NCI-H345 treated with DMSO at 0.1 percent for 48 hours (cell line): ENCODE measurements around the gene TTC21B.
A peak's percentile ranks its signal among the peaks of the same experiment; 100 is the strongest.
"Not testable (repeated sequence)": the region's sequence is repeated elsewhere in the genome, so short reads cannot be mapped to it uniquely, and the experiment has no call there.

Experiments
- DNase-seq: peaks from one replicate; lab custom pipeline; 2025; ENCODE audit not compliant: unreplicated experiment; lab: John Stamatoyannopoulos, UW

Gene TTC21B

GRCh38 chr2:165953655-165954606, at the start of gene TTC21B:
TTC21B (minus strand) TSS chr2:165953776; CDS start chr2:165953705, 71 bp downstream.
- peak; percentile 97 for DNase-seq

GRCh38 chr2:166000401-166000800, 46.8 kb upstream of the TTC21B start:
- DNase-seq = no peak

GRCh38 chr2:165990846-165991245, 37.3 kb upstream of the TTC21B start:
- no peak for DNase-seq

DNA sequence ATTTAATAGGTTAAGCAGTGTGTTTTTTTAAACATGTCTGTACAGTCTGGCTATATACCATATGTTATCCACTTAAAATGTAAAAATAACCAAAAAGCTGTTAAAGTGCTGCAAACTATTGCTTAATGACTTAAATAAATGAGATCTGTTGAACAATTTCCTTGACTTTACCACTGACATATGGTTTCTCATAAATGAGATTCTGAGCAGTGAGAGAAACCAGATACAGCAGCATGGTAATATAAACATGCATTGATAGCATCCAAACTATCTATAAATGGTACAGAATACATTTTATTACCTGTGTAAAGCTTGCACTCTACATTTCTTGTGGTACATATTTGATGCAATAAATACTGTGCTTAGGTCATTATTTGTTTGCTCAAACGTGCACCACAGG, 36.3 kb upstream of the TTC21B start:
- no peak for DNase-seq

GRCh38 chr2:165985120-165985519, 31.5 kb upstream of the TTC21B start:
- DNase-seq = no peak

DNA sequence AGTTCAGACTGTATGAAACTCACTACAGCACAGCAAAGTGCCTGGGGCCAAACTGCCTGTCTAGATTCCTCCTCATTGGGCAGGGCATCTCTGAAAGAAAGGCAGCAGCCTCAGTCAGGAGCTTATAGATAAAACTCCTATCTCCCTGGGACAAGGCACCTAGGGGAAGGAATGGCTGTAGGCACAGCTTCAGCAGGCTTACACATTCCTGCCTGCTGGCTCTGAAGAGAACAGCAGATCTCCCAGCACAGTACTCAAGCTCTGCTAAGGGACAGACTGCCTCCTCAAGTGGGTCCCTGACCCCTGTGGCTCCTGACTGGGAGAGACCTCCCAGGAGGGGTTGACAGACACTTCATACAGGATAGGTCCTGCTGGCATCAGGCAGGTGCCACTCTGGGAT, 18.6 kb upstream of the TTC21B start:
- DNase-seq = not testable (repeated sequence)

DNA sequence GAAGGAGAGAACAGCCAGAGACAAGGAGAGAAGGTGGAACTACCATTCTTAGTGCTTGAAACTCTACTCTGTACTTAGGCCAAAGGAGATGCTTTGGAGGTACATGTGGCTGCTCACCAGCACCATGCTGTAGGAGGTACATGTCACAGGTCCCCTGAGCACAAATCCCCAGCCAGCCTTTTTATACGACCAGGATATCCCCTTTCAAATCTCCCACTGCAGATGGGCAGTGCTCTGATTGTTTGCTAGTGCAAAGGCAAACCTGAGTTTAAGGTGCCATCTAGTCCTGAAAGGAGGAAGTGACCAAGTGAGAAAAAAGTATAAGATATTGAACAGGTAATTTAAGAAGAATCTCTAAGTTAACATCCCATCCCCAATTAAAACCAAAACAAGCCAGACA, 17.1 kb upstream of the TTC21B start:
- no peak for DNase-seq

DNA sequence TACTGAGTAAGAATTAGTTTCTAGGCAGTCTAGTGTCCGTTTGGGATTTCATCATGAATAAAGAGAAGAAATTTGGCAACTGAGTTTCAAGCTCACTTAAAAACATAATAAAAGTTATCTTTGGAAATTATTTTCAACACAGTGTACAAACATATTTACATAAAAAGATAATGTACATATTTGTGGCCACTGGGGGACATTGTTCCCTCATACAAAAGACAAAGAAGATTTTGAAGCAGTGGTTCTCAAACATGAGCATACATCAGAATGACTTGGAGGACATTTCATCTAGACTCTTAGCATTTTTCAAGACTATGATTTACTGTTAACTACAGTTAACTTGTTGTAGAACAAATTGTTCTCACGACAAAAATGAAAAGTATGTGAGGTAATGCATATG, 15.7 kb upstream of the TTC21B start:
- DNase-seq = no peak

- DNase-seq = no peak
Observed at GRCh38 chr2:165967746-165968145, 14.2 kb upstream of the TTC21B start.

DNA sequence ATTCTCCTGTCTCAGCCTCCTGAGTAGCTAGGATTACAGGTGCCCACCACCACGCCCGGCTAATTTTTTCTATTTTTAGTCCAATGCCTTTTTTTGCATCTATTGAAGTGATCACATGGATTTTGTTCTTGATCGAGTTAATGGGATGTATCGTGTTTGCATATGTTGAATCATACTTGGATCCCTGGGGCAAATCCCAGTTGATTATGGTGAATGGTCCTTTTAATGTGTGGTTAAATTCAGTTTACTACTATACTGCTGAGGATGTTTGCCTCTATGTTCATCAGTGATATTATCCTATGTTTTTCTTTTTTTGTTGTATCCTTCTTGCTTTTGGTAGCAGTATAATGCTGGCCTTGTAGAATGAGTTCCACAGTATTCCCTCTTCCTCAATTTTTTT, 8.2 kb upstream of the TTC21B start:
- no peak for DNase-seq

DNA sequence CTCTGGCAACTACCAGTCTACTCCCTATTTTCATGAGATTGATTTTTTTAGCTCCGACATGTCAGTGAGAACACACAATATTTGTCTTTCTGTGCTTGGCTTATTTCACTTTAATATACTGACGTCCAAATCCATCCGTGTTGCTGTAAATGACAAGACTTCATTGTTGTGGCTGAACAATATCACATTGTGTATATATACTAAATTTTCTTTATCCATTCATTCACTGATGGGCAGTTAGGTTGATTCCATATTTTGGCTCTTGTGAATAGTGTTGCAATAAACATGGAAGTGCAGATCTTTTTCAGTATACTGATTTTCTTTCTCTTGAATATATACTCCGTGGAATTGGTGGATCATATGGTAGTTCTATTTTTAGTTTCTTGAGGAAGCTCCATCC, 5.8 kb upstream of the TTC21B start:
- DNase-seq = no peak

GRCh38 chr2:165958313-165958960, 4.9 kb upstream of the TTC21B start:
- no peak for DNase-seq

- no peak for DNase-seq
Observed at GRCh38 chr2:165957030-165957675, 3.6 kb upstream of the TTC21B start.

DNA sequence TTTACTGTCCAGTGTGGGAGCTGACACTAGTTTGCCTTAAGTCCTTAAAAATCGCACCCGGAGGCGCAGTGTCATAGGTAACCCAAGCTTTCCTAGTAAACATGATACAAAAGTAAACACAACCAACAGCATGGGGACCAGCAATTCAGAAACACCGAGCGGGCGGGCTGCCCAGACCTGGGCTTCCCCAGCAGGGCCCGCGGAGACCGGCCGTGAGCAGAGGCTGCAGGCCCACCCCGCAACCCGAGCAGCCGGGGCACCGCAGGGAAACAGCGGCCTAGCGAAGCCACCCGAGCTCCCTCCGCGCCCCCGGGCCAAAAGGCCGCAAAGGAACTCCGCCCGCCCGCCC, 296 bp downstream of the TTC21B start:
- DNase-seq = peak; percentile 43

GRCh38 chr2:165952741-165953211, 800 bp downstream of the TTC21B start:
- DNase-seq = peak; percentile 16

GRCh38 chr2:165952085-165952484, 1.5 kb downstream of the TTC21B start:
- no peak for DNase-seq

GRCh38 chr2:165950438-165950837, 3.1 kb downstream of the TTC21B start:
- DNase-seq = no peak

DNA sequence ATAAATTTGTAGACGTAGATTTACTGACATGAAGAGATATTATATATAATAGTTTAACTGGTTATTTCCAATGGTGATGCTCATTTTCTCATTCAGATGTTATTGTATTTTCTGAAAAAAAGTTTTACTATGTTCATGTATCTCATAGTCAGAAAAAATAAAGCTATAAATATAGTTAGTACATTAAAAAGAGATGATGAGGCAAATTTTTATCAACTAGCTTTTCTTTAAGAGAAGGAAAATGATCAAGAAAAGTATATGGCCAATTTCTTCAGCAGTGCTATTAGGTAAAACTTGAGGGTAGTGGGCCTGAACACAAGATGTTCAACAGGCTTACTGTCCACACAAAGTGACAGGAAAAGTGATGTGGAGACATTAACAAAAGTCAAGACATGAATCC, 11.7 kb downstream of the TTC21B start:
- DNase-seq = no peak

DNA sequence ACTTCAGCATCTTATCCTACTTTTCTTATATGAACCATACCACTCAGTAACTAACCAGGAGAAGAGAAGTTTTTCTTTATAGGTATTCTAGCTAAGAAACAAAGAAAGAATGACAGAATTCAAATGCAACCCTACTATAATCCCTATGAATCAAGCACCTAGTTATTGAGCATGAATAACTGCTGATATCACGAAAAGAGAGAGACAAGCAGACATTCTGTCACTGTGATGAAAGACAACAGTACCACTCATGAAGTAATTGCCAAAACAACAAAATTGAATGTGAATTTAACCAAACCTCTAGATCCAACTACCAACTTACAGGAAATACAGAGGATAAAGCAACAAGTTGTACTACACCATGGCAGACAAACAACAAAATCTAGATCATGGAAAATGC, 15.3 kb downstream of the TTC21B start:
- DNase-seq = no peak

GRCh38 chr2:165933211-165933910, 20.2 kb downstream of the TTC21B start:
- DNase-seq = no peak

- no peak for DNase-seq
Observed at GRCh38 chr2:165927774-165928173, 25.8 kb downstream of the TTC21B start.
